ENCODE results near the gene SLC18B1.

The SLC18B1 gene

DNA sequence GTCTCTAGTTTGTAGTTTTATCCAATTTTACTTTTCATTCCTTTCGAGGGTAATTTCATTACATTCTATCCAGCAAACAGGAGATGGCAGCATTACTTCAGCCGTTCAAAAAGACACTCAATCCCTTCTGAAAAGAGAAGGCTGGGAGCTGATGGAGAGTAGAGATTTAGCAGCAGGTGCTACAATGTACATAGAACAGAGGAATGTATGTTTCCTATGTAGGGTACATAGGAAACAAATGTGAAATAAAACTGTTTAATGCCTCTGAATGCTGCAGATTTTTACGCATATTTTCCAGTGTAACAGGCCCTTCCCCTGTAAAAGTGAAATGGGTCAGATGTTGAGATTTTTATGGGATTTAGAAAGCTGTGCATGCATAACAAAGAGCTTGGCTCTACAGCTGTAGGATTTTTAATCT is 31.9 kb upstream of the SLC18B1 start:
- TF ChIP-seq POLR2AphosphoS5 (IDR thresholded peaks at IDR 0.05; ENCODE audit: low read depth, low read length) = no peak
- no peak for TF ChIP-seq REST (IDR thresholded peaks at IDR 0.05; ENCODE audit: insufficient read depth in 1 of 2, low read depth in 2 of 2, low read length in 2 of 2)
- TF ChIP-seq SIN3A (IDR thresholded peaks at IDR 0.05; ENCODE audit: borderline replicate concordance, insufficient read depth, low read length) = no peak
- no peak for TF ChIP-seq TAF1 (IDR thresholded peaks at IDR 0.05; ENCODE audit: borderline replicate concordance, insufficient read depth, low read length)
- no peak for TF ChIP-seq FOXP2 (optimal IDR thresholded peaks at IDR 0.05; ENCODE audit: borderline replicate concordance, extremely low read depth, extremely low read length, insufficient read depth)

- TF ChIP-seq FOXP2 (optimal IDR thresholded peaks at IDR 0.05; ENCODE audit: borderline replicate concordance, extremely low read depth, extremely low read length, insufficient read depth) (no peak), POLR2AphosphoS5 (IDR thresholded peaks at IDR 0.05; ENCODE audit: low read depth, low read length) (peak; percentile 56), SIN3A (IDR thresholded peaks at IDR 0.05; ENCODE audit: borderline replicate concordance, insufficient read depth, low read length) (0 out of 2 replicates have a peak, but pooled peaks have one; percentile 23)
Observed at GRCh38 chr6:132820629-132821381, 22.4 kb upstream of the SLC18B1 start.

- peak; percentile 54; the same call in 1 of the 2 replicates for TF ChIP-seq POLR2AphosphoS5 (IDR thresholded peaks at IDR 0.05; ENCODE audit: low read depth, low read length)
- TF ChIP-seq REST (IDR thresholded peaks at IDR 0.05; ENCODE audit: insufficient read depth in 1 of 2, low read depth in 2 of 2, low read length in 2 of 2) = no peak
- peak; percentile 26; the same call in 1 of the 2 replicates for TF ChIP-seq TAF1 (IDR thresholded peaks at IDR 0.05; ENCODE audit: borderline replicate concordance, insufficient read depth, low read length)
- TF ChIP-seq FOXP2 (optimal IDR thresholded peaks at IDR 0.05; ENCODE audit: borderline replicate concordance, extremely low read depth, extremely low read length, insufficient read depth) = no peak
- TF ChIP-seq SIN3A (IDR thresholded peaks at IDR 0.05; ENCODE audit: borderline replicate concordance, insufficient read depth, low read length) = no peak
Observed at GRCh38 chr6:132819405-132820161, 21.1 kb upstream of the SLC18B1 start.

DNA sequence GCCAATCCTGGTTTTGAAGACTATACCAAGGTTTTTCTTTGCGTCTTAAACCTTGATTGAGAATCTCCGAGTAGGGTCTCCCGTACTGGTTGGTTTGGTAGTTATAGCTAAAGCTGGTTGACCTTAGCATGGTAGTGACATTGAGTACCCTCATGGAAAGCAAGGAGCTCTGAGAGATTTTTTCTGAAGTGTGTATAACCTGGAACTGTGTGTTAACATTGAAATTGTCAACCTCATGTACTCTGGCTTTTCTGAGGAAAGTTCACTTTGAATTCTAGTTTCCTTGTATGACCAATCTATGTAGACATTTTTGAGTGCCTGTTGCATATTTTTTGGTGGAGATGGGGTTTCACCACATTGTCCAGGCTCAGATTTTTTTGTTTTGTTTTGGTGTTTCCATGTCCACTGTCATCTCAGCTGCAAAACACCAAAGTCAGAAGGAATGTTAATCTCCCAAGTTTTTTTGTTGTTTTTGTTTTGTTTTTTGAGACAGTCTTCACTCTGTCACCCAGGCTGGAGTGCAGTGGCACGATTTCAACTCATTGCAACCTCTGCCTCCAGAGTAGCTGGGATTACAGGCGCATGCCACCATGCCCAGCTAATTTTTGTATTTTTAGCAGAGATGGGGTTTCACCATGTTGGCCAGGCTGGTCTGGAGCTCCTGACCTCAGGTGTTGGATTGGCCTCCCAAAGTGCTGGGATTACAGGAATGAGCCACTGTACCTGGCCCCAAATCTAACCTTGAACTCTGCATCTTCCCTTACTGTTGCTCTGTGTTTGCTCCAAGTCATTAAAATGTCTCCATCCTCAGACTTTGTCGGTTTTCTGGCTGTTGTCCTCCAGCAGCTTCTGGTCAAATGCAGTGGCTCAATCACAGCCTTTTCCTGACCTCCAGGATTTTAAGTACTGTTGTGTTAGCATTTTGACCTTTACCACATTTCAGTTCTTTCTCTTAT is 20.2 kb upstream of the SLC18B1 start:
- TF ChIP-seq POLR2AphosphoS5 (IDR thresholded peaks at IDR 0.05; ENCODE audit: low read depth, low read length) = peak; percentile 94
- TF ChIP-seq REST (IDR thresholded peaks at IDR 0.05; ENCODE audit: insufficient read depth in 1 of 2, low read depth in 2 of 2, low read length in 2 of 2) = no peak
- TF ChIP-seq SIN3A (IDR thresholded peaks at IDR 0.05; ENCODE audit: borderline replicate concordance, insufficient read depth, low read length) = peak; percentile 89; the same call in 1 of the 2 replicates
- TF ChIP-seq FOXP2 (optimal IDR thresholded peaks at IDR 0.05; ENCODE audit: borderline replicate concordance, extremely low read depth, extremely low read length, insufficient read depth) = no peak
- TF ChIP-seq TAF1 (IDR thresholded peaks at IDR 0.05; ENCODE audit: borderline replicate concordance, insufficient read depth, low read length) = peak; percentile 28; the same call in 1 of the 2 replicates

All from PFSK-1 (cell line).